Activated CD4-positive, alpha-beta T cell treated with anti-CD3 and anti-CD28 coated beads, Interleukin-2, amount 10 ng/mL, durations not matched to agents 24 days and 14 days (primary cell): ENCODE measurements around the gene TBKBP1. TPM values are rescaled to one million over a fixed set of nuclear protein-coding genes. Genes with fewer than 3 reads are reported as not detected.
"Not testable (repeated sequence)": the region's sequence is repeated elsewhere in the genome, so short reads cannot be mapped to it uniquely, and the experiment has no call there.

Source experiments
- DNase-seq: peaks from one replicate; pipeline ENCODE4 v3.0.0; 2022
- H3K27ac Mint-ChIP-seq: one replicate; pipeline ENCODE4 v1.8.0; 2022; ENCODE audit warnings: mild to moderate bottlenecking, mixed read lengths
- H3K27me3 Mint-ChIP-seq: one replicate; pipeline ENCODE4 v1.8.0; 2022; ENCODE audit warnings: mixed read lengths
- H3K36me3 Mint-ChIP-seq: one replicate; pipeline ENCODE4 v1.8.0; 2022; ENCODE audit warnings: low read depth, mild to moderate bottlenecking, mixed read lengths
- H3K4me1 Mint-ChIP-seq: one replicate; pipeline ENCODE4 v1.8.0; 2021; ENCODE audit warnings: mixed read lengths
- H3K4me3 Mint-ChIP-seq: one replicate; pipeline ENCODE4 v1.8.0; 2022; ENCODE audit warnings: mild to moderate bottlenecking, moderate library complexity, mixed read lengths
- H3K9me3 Mint-ChIP-seq: one replicate; pipeline ENCODE4 v1.8.0; 2021; ENCODE audit warnings: mixed read lengths
- intact Hi-C: fragments of 100-400 bp; cut with micrococcal nuclease; formaldehyde crosslinking; loops from one replicate; pipeline ENCODE4 v1.15.1; 2023
- total RNA-seq: library from RNA; stranded (reverse); gene quantifications from 2 replicates; pipeline ENCODE4 v1.2.3, GENCODE V29; 2022

Gene TBKBP1
- total RNA-seq, 1 donor from 2014 or later, result 10.9 TPM

DNA sequence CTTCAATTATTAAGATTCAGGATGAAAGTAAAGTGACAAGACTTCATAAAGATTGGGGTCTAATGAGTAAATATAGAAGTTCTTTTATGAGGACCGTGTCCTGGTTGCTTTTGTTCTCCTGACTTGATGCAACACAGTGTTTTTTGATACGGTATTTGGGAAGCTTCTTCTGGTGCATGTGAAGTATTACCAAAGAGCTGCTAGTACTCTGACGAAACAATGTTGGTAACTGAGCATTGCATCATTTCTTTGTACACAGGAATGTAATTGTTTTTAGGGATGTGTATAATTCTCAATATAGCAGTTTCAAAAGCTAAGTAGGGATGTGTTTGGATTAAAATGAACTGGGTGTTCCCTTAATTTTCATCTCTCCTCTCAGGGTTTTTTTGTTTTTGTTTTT, 28.3 kb upstream of the TBKBP1 start:
- H3K4me1 Mint-ChIP-seq, result peaks cover 36% of the 10 kb centered on the region
- no peak overlapping the region for H3K27ac Mint-ChIP-seq
- no peaks in the 10 kb centered on the region for H3K27me3 Mint-ChIP-seq
- no peaks in the 10 kb centered on the region for H3K9me3 Mint-ChIP-seq
- DNase-seq, result no peak
- peaks cover 77% of the 10 kb centered on the region for H3K36me3 Mint-ChIP-seq
- intact Hi-C loops, result no loop called here
- H3K4me3 Mint-ChIP-seq, result no peak overlapping the region

GRCh38 chr17:47669081-47669480, 24.9 kb upstream of the TBKBP1 start:
- Mint-ChIP-seq H3K36me3 (peaks cover 78% of the 10 kb centered on the region), H3K4me3 (no peak overlapping the region), H3K27me3 (no peaks in the 10 kb centered on the region), H3K4me1 (peaks cover 38% of the 10 kb centered on the region), H3K27ac (no peak overlapping the region), H3K9me3 (no peaks in the 10 kb centered on the region)
- intact Hi-C loops, result no loop called here
- no peak for DNase-seq

DNA sequence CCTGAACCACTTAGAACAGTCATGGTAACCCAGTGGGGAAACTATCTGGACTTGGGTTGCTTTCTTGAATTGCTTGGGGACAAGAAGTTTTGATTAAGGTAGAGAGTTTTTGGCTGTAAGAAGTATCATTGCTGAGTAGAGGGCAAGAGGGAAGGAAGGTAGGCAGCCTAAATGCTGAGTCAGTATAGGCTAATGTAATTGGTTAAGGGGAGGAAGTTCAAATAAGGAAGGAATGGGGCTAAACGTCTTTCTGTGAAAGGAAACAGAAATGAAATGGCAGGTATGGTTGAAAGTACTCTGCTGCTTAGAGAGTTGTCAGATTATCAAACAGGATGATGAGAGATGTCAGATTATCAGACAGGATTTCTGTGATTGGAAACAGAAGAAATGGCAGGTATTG, 23.9 kb upstream of the TBKBP1 start:
- Mint-ChIP-seq H3K27me3 (no peaks in the 10 kb centered on the region), H3K36me3 (peaks cover 81% of the 10 kb centered on the region), H3K9me3 (no peaks in the 10 kb centered on the region), H3K4me3 (no peak overlapping the region), H3K4me1 (peaks cover 42% of the 10 kb centered on the region), H3K27ac (peak overlapping the region; percentile 64)
- DNase-seq, result no peak
- intact Hi-C loops, result no loop called here

GRCh38 chr17:47674499-47674898, 19.5 kb upstream of the TBKBP1 start:
- no peak for DNase-seq
- Mint-ChIP-seq H3K36me3 (peaks cover 85% of the 10 kb centered on the region), H3K27me3 (no peaks in the 10 kb centered on the region), H3K4me1 (peaks cover 31% of the 10 kb centered on the region), H3K4me3 (no peak overlapping the region), H3K27ac (peak overlapping the region; percentile 18), H3K9me3 (no peaks in the 10 kb centered on the region)
- intact Hi-C loops, result no loop called here

GRCh38 chr17:47675380-47676198, 18.4 kb upstream of the TBKBP1 start:
- intact Hi-C loops, result no loop called here
- Mint-ChIP-seq H3K36me3 (peaks cover 86% of the 10 kb centered on the region), H3K4me1 (peaks cover 26% of the 10 kb centered on the region), H3K4me3 (no peak overlapping the region), H3K9me3 (no peaks in the 10 kb centered on the region), H3K27me3 (no peaks in the 10 kb centered on the region), H3K27ac (peak overlapping the region; percentile 29)
- no peak for DNase-seq

DNA sequence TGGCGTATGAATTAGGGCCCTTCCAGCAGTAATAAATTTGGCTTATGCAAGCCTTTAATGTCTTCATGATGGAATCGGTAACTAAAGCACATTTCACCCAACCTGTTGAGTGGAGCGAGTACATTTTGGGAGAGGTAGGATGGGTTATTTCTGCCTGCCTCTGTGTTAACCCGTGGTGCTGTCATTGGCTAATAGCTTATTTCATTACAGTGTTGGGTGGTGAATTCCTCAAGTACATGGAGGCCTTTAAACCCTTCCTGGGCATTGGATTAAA, 17.8 kb upstream of the TBKBP1 start:
- H3K9me3 Mint-ChIP-seq, result no peaks in the 10 kb centered on the region
- no peak overlapping the region for H3K27ac Mint-ChIP-seq
- peaks cover 85% of the 10 kb centered on the region for H3K36me3 Mint-ChIP-seq
- H3K4me1 Mint-ChIP-seq, result peaks cover 25% of the 10 kb centered on the region
- intact Hi-C loops, result no loop called here
- H3K4me3 Mint-ChIP-seq, result no peak overlapping the region
- H3K27me3 Mint-ChIP-seq, result no peaks in the 10 kb centered on the region
- no peak for DNase-seq

- intact Hi-C loops, result no loop called here
- Mint-ChIP-seq H3K4me1 (peaks cover 24% of the 10 kb centered on the region), H3K4me3 (no peak overlapping the region), H3K36me3 (peaks cover 83% of the 10 kb centered on the region), H3K9me3 (no peaks in the 10 kb centered on the region), H3K27me3 (no peaks in the 10 kb centered on the region), H3K27ac (no peak overlapping the region)
- no peak for DNase-seq
Measured at GRCh38 chr17:47676510-47677165, 17.3 kb upstream of the TBKBP1 start.

- H3K9me3 Mint-ChIP-seq, result no peaks in the 10 kb centered on the region
- DNase-seq, result no peak
- H3K36me3 Mint-ChIP-seq, result peaks cover 88% of the 10 kb centered on the region
- H3K27me3 Mint-ChIP-seq, result no peaks in the 10 kb centered on the region
- no peak overlapping the region for H3K27ac Mint-ChIP-seq
- H3K4me1 Mint-ChIP-seq, result peaks cover 29% of the 10 kb centered on the region
- no peak overlapping the region for H3K4me3 Mint-ChIP-seq
- intact Hi-C loops, result no loop called here
Measured at GRCh38 chr17:47678196-47678595, 15.8 kb upstream of the TBKBP1 start.

GRCh38 chr17:47682138-47682537, 11.8 kb upstream of the TBKBP1 start:
- H3K4me3 Mint-ChIP-seq, result no peak overlapping the region
- no peaks in the 10 kb centered on the region for H3K9me3 Mint-ChIP-seq
- H3K36me3 Mint-ChIP-seq, result peaks cover 81% of the 10 kb centered on the region
- H3K4me1 Mint-ChIP-seq, result peaks cover 20% of the 10 kb centered on the region
- H3K27me3 Mint-ChIP-seq, result no peaks in the 10 kb centered on the region
- no peak overlapping the region for H3K27ac Mint-ChIP-seq
- DNase-seq, result no peak
- intact Hi-C loops, result no loop called here

GRCh38 chr17:47682727-47683126, 11.2 kb upstream of the TBKBP1 start:
- H3K4me3 Mint-ChIP-seq, DNase-seq, H3K27me3 Mint-ChIP-seq, intact Hi-C loops, H3K9me3 Mint-ChIP-seq: not testable (repeated sequence)
- Mint-ChIP-seq H3K27ac (peak overlapping the region; percentile 28), H3K4me1 (peaks cover 21% of the 10 kb centered on the region), H3K36me3 (peaks cover 75% of the 10 kb centered on the region)

DNA sequence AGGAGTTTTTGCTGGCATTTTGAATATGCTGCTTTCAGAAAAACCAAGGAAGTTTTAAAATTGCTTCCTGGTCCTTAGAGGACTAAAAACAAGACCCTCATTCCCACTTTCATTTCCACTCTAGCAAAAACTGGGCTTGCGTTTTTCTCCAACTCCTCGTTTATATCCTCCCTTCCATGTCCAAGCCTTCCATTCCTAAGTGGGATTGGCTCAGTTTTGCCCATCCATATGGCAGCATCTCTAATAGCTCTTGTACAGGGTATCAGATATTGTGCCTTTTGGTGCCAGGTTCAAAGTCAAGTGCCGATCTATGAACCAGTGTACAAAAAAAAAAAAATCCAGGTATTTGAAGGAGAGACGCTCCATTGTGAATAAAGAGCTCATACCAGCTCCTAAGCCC, 9.9 kb upstream of the TBKBP1 start:
- Mint-ChIP-seq H3K9me3 (no peaks in the 10 kb centered on the region), H3K4me1 (peaks cover 15% of the 10 kb centered on the region), H3K4me3 (no peak overlapping the region), H3K27ac (peak overlapping the region; percentile 23), H3K36me3 (peaks cover 67% of the 10 kb centered on the region), H3K27me3 (no peaks in the 10 kb centered on the region)
- intact Hi-C loops, result no loop called here
- DNase-seq, result no peak

GRCh38 chr17:47684535-47685193, 9.3 kb upstream of the TBKBP1 start:
- H3K4me1 Mint-ChIP-seq, result peaks cover 15% of the 10 kb centered on the region
- H3K27me3 Mint-ChIP-seq, result no peaks in the 10 kb centered on the region
- intact Hi-C loops, result no loop called here
- H3K36me3 Mint-ChIP-seq, result peaks cover 62% of the 10 kb centered on the region
- H3K27ac Mint-ChIP-seq, result peak overlapping the region; percentile 50
- H3K9me3 Mint-ChIP-seq, result no peaks in the 10 kb centered on the region
- no peak overlapping the region for H3K4me3 Mint-ChIP-seq
- no peak for DNase-seq

GRCh38 chr17:47685556-47686275, 8.2 kb upstream of the TBKBP1 start:
- peaks cover 51% of the 10 kb centered on the region for H3K36me3 Mint-ChIP-seq
- H3K4me1 Mint-ChIP-seq, result peaks cover 19% of the 10 kb centered on the region
- H3K27ac Mint-ChIP-seq, result peak overlapping the region; percentile 43
- no peak for DNase-seq
- H3K27me3 Mint-ChIP-seq, result no peaks in the 10 kb centered on the region
- no peak overlapping the region for H3K4me3 Mint-ChIP-seq
- no peaks in the 10 kb centered on the region for H3K9me3 Mint-ChIP-seq
- intact Hi-C loops, result no loop called here

- Mint-ChIP-seq H3K36me3 (peaks cover 49% of the 10 kb centered on the region), H3K4me3 (no peak overlapping the region), H3K4me1 (peaks cover 19% of the 10 kb centered on the region), H3K9me3 (no peaks in the 10 kb centered on the region), H3K27me3 (no peaks in the 10 kb centered on the region), H3K27ac (no peak overlapping the region)
- intact Hi-C loops, result no loop called here
- DNase-seq, result no peak
Measured at GRCh38 chr17:47686276-47686635, 7.7 kb upstream of the TBKBP1 start.
